Stimulated activated CD8-positive, alpha-beta memory T cell treated with anti-CD3 and anti-CD28 coated beads, Interleukin-4, amount 100 ng/mL, for 48 hours (primary cell): ENCODE results near the gene ADAMTS15.

Source experiments
- DNase-seq: peaks from one replicate; pipeline ENCODE4 v3.0.0-alpha.2; 2020

Gene ADAMTS15

DNA sequence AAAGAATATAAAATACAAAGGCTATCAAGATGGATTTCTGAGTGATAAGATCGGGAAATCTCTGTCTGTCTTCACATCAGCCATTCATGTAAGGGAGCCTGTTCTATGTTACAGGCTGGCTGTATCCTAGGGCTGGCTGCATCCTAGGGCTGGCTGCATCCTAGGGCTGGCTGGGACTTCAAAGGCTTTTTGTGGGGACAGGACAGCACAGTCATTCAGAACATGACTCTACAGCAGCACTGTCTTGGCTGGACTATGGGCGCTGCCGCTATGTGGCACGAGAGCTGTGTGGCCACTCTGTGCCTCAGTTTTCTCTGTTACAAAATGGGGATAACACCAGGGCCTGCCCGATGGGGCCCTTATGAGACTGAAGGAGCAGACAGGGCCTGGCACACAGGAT is 30.2 kb upstream of the ADAMTS15 start:
- no peak for DNase-seq

DNA sequence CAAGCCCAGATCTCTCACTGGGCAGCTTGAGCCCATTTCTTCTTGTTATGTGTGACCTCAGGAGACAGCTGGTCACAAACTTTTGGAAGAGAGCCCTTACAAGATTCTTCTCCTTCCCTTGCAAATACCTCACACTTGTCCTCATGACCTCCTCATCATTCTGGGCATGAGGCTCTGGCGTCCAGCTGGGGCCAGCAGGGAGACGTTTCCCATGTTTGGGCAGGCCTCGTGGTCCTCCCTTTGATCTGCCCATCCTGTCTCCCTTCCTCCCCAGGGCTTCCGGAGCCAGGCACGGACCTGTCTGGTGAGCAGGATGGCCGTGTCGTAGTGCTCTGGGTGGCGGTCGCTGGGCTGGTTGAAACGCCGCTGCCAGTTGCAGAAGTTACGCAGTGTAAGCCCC is 29.7 kb upstream of the ADAMTS15 start:
- DNase-seq: no peak

DNA sequence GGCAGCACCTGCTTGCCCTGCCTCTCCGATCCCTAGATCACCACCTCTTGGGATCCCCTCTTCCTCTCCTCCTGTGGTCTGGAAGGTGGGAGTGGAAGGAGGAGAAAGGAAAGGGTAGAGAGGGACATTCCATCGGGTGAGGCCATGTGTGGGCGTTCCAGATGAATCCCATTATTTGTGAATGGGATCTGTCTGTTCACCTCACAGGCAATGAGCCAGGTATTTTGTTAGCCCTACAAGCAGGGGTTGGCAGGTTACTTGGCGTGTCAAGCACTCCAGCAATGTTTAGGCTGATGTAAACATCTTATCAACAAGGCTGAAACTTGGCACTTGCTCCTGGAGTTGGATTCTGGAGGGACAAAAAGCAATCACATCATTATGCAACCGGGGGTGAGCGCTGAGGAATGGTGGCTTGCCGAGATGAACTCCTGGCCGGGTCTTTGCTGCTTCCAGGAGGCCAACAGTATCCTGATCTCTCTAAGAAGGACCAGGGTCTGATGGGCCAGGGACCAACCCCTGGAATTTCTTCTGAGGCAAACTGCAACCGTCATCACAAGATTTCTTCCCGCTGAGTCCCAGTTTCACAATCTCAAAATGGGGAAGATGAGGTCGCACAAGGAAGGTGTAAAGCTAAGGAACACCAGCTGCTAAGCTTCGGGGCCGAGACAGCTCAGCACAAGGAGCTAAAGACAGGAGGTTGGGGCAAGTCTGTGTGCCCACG is 27.8 kb upstream of the ADAMTS15 start:
- DNase-seq: no peak

DNA sequence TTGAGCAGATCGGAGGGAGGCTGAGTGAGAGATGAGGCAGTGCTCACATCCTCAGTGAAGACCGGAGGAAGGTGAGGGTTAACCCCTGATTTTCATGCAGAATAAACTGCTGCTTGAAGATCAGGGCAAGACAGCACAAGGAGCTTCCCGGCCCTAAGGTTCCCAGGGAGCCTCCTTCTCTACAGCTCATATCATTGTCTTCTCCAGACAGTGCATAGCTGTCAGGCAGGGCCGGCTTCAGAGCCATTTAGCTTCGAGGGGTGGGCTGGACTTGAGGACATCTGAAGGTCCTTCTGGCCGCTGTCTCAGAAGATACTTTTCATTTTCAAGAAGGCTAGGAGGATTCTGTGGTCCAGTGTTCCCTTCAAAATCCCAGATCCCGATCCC is 27.3 kb upstream of the ADAMTS15 start:
- DNase-seq: no peak

DNA sequence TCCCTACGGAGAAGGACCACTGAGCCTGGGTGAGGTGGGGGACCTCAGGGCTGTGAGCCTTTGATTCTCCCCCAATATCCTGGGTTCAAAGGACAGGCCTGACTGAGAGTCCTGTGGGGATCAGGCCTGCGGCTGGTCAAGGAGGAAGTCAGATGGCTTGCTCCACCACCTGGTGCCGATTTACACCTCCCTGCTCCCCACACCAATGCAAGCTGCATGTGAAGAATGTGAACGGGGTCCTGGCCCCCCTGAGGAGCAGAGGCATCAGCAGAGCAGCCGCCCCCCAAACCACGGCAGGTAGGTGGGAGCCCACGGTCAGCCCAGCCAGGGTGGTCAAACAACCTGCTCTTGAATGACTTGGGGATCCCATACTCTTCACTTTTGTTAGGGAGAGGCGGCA is 26.7 kb upstream of the ADAMTS15 start:
- no peak for DNase-seq

DNA sequence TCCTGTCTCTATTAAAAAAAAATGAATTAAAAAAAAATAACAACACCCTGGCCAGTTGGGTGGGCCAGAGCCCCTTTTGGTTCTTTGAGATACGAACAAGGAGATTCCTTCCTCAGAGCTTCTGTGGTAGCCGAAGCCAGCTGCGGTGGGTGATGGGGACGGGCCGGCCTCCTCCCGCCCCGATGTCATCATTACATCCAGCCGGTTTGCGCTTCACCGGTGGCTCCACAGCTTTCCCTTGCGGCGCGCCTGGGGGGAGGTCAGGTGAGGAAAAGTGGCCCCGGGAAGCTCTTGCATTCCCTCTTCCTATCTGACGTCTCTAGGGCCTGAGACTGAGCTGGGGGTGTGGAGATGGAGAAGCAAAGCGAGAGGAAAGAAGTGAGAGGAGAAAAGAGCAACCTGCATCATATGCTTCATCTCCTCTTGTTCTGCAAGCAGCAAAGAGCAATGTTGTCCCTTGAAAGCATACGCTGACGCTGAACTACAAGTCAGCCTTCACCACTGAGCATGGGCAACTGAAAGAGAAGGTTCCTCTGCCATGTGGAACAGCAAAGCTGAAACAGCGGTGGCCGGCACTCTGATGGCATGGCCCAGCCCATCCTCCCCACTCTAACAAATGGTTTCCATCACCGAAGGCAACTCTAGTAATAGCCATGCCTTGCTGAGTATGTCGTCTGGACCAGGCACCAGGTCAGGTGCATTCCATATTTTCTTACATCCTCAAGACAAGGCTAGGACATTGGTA is 26.0 kb upstream of the ADAMTS15 start:
- no peak for DNase-seq

DNA sequence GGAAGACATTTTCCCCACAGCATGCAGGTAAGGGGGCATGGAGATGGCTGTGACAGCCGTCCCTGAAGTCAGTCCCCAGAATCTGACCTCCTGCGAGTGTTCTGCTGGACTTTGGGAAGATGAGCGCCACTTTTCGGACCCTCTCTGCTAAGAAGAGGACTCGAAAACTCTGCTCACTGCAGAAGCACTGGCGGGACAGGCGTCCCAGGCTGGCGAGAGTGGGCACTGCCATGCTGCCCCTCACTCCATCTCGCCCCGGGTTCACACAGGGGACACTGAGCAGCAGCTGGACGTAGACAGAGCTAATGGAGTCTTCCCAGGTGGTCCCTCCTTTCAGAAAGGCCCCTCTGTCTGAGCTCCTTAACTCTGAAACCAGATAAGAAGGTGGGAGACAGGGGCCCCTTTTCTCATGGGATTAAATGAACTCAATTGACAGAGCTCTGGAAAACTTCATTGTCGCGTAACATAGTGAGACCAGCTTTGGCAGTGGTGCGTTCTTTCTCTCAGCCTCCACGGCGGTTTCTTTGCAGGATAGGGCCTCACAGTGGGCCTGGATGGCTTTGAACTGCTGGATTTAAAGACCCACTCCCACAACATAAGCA is 24.8 kb upstream of the ADAMTS15 start:
- DNase-seq: no peak

DNA sequence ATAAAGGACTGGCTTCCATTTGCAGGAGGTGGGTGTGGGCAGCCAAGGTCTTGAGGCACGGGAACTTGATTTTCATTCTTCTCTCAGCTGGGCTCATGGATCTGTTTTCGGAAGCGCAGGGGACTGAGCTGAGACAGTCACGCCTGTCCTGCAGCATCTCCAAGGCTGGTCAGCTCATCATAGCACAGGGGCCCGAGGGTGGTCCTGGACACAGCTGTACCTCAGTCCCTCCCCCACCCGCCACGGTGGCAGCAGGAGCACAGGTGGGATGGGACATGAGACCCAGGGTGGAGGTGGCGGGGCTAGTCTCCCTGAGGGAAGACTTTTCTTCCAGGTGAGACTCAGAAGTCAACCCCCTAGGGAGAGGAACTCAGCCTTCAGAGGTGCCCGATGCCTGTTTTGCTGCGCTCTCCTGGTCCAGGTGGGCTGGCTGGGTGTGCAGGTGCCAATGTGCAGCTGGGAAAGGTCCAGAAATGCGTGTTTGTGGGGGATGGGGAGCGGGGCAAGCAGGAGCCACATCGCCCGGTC is 23.8 kb upstream of the ADAMTS15 start:
- DNase-seq: no peak

DNA sequence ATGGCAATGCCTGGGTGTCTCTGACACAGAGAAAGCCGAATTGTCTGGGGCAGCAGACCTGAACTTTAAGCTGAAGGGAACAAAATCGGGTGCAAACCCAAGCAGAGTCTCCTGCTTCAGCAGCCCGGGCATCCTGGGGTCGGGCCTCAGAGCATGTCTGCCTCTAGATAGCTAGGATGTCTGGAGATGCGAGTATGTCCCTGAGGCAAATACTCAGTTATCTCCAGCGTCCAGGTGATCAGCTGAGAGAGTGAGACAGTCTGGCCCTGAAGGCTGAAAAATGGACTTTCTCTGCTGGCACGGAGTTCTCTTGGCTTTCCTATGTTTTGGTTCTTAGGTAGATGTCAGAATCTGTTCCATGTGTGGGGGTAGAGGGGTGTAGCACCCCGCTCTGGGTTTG is 23.3 kb upstream of the ADAMTS15 start:
- no peak for DNase-seq

DNA sequence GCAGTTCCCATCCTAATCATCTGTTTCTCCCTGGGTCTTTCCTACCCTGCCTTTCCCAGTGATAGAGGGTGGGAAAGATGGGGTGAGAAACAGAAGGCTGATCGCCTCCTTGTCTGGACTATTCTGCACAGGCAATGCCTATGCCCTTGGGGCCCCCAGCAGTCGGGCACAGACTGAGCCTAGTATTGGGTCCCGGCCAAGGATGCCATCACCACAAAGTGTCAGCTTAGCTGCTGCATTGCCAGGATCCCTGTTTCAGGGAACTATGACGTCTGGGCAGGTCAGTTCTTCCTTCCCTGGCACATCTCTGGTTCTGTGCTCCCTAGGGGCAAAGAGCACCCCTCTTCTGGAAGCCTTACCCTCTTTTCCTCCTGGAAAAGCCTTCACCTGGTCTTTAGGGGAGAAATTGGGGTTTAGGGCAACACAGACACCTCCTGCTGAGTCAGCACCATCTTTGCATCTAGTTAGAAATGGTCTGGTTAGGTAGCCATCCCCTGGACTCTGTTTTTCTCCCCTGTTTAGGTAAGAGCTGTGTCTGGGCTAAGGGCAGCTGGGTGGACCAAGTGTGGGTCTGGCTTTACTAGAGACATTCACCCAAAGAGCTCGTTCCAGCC is 22.1 kb upstream of the ADAMTS15 start:
- DNase-seq: no peak

DNA sequence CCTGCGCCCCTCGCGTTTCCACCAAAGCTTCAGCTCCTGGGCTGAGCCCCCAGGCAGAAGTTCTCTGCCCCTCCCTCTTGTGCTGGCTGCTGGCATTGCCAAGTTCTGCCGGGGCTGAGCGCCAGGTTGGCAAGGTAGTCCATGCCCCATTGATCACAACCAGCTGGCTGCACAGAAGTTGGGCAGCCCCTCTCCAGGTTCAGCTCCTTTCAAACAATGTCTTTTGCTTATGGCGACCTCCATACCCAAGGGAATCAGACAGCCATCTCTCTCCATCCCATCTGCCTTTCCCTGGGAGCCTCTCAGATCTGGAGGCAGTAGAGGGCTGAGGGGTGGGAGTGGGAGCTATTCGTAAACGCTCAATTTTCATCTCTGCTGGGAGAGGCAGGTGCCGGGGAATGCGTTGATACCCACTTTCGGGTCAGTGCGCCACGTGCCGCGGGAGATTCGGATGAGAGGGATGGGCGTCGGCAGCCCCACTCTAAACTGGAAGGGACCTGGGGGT is 21.6 kb upstream of the ADAMTS15 start:
- no peak for DNase-seq

DNA sequence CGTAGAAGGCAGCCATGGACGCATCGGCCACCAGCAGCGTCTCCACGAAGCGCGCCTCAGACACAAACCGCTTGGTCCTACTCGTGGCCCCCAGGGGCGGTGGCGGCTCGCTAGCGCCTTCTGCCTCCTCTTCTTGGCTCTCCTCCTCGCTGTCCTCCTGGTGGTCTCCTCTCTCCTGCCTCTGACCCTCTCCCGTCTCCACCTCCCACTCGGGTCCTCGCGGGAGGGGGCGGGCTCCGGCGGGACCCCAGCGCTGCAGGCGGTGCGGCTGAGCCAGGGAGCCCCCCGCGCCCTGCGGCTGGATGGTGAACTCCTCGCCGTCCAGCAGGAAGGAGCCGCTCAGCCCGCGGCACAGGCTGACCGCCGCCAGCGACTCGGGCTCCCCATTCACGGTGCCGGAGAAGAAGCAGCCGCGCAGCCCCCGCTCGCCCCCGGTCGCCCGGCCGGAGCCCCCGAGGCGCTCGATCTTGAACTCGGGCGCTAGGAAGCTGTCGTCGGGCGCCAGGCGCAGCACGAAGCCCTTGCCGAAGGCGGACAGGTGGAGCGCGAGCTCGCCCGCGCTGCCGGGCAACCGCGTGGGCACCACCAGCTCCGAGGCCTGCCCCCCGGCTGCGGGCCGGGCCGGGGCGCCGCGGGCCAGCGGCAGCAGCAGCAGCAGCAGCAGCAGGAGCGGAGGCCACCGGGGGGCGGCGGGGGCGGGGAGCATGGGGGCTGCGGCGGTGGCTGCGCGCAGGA is 20.7 kb upstream of the ADAMTS15 start:
- no peak for DNase-seq

DNA sequence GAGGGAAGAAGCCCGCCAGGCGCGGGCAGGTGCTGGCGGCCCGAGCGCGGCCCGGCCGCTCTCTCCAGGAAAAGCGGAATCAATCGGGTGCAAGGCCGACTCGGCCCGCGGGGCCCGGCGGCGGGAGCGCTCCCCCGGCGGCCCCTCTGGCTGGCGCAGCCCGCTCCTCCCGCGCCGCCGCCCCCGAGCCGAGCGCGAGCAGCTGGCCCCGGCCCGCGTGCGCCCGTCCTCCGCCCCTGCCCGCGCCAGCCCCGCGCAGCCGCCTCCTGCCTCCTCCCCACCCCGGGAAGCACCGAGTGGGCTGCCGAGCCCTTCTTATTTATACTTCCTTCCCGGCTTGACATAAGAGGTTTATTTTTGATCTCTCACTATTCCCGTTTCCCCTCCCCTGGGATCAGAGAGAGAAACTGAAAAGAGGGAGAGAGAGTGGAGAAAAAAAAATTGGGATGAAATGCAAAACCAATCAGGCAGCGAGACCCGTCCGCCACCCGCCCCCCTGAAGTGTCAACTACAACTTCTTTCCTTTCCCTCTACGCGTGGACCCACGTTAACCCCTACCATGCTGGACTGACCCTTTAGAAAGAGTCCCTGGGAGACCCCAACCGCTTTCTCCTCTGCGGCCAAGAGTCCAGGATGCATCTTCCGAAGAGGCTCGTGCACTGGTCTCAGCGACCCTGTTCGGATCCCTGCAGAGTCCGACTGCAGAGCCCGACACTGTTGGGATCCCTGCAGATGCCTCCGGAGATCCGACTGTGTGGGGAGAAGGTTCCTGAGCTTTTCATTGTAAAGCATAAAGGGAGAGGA is 19.9 kb upstream of the ADAMTS15 start, which contains the start of gene ADAMTS8:
ADAMTS8 (minus strand) TSS at position 294 of the 804 bp plus-strand sequence. CDS start 323 bp downstream, outside the sequence.
- DNase-seq: no peak

DNA sequence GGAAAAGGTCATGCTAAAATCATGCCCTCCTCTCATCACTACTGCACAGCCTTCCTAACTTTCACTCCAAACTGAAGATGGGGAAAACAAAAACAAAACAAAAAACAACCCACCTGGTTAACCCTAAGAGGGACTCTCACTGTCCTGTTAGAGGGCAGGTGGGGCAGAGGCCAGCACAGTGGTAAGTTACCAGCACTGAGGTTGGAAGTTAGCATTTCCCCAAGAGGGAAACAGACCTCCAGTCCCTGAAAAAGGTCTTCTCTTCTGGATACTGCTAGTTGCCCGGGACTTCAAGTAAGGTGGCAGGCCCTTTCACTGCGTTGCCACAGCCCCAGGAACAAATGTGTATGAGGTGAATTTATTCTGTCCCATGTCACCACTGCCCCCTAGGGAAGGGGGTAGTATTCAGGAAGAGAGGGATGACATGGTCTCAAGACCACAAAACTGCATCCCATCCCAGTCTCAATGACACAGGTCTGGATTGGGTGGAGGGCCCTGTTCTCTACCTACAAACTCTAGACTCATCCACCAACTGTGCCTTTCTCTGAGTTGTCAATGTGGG is 19.2 kb upstream of the ADAMTS15 start:
- no peak for DNase-seq

DNA sequence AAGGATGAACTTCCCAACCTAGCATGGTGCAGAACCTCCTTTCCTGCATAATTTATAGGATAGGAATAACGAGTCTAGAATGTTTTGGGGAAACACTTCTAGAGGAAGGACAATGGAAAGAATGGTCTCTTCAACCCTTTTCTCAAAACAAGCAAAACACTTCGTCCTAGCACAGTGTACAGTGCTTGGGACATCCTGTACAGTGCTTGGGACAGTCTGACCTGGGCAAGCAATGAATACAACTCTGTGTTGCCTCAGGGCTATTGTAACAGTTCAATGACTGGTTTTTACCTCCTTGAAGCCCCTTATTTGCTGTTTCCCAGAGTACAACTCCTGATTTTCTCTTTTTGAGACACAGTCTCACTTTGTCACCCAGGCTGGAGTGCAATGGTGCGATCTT is 18.5 kb upstream of the ADAMTS15 start:
- DNase-seq: no peak

DNA sequence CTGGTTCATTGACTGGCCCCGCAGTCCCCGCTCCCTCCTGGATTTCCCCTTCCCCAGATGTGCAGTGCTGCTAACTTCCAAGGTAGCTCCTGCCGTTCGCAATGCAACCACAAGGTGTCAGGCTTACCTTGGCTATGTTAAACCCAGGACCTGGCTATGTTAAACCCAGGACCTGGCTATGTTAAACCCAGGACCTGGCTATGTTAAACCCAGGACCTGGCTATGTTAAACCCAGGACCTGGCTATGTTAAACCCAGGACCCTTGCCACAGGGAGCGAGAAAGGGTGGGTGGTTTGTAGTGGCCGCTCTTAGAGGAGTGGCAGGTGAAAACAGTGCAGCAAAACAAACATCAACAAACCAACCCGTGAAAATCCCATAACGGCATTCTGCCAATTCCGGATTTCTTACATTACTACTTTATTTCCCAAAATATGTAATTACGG is 17.1 kb upstream of the ADAMTS15 start:
- DNase-seq: peak; percentile 82

DNA sequence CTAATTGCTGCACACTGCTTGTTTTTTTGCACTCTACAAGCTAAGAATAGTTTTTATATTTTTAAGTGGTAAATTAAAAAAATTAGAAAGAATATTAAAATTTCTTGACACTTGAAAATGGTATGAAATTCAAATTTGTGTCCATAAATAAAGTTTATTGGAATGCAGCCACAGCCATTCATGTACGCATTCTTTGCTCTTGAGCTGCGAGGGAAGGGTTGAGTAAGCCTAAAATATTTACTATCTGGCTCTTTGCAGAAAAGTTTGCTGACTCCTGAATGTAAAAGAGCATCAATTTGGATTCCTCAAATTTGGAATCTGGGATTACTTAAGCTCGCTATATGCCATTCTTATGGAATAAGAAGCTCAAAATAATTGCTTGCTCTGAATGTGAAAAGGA is 16.6 kb upstream of the ADAMTS15 start:
- DNase-seq: no peak

DNA sequence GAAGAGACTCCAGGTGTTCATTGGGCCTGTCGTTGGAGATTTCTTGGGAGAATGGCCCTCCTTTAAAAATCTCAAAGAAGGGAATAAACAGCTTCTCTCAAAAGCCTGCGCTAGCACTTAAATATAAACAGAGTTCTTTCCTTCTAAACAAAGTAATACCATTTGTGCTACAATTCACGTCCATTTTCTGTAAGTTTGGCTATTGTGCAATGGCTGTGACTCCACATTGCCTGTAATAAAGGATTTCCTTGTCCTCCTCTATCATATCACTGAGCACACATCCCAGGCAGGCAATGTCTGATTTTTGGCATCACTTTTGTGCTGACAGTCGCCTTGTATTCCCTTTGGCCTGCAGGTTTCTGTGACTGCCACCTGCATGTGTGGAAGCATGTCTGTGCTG is 15.1 kb upstream of the ADAMTS15 start:
- DNase-seq: no peak

DNA sequence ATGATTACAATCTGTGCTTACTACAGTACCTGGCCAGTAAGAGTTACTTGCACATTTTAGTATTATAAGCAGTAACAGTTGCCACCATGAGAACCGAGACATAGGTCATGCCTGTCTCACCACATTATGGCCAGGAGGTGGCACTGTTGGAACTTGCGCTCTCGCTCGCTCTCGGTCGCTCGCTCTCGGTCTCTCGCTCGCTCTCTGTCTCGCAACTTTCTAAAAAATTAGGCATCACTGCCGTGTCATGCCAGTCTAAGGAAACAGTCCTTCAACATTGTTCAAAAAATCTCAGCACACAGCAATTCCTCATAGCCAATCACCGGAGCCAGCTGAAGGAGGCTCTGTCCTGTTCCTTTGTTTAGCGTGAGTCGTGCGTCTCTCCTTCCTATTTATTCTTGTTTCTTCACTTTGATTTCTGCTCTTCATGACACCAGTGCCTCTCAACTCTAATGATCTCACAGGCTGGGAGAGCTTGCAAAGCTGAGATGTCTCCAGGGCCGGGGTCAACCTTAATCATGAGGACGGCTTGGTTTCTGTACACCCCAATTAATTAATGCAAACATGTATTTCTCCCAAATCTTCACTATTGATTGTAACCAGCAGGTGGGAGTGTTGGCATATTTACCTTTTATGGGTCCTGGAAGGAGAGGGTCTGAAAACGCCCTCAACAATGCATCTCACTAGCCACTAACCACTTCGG is 13.8 kb upstream of the ADAMTS15 start:
- DNase-seq: peak; percentile 72

DNA sequence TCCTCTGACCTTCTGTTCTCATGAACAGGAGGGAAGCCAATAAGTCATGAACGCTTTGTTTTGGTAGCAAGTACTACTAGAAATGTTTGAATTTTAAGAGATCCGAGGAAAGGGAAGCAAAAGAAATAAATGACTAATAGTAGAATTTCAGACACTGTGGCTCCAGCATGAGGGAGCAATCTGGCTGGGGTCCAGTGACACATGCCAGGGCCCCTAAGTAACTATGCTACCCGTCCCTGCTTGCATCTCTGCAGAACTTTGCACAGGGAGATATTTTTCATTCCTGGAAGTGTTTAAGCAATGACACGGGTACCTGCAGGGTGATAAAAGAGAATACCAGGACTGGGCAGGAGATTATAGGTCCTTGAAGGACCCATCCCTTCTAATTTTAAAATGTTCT is 12.8 kb upstream of the ADAMTS15 start:
- no peak for DNase-seq

DNA sequence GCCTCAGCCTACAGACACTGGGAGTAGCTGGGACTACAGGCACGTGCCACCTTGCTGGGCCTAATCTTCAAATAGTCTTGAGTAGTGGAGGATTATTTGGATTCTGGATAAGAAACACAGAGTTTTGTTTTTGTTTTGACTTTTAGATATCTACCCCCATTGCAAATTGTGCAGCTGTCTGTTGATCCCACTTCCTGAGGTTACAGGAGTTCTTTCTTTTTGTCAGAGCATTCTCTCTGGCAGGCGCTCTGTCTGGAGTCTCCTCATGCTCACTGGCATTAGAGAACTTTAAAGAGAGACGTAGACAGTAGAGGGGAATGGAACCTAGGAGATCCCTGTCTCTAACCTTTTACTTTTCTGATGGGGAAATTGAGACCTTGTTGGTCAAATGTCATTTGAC is 12.3 kb upstream of the ADAMTS15 start:
- DNase-seq: no peak
